HG03342 (cell line): ENCODE measurements around the gene CATSPERB.
"Not testable (repeated sequence)": the region's sequence is repeated elsewhere in the genome, so short reads cannot be mapped to it uniquely, and the experiment has no call there.

Source experiments
- ATAC-seq: cut with Tn5 transposase; IDR thresholded peaks from one replicate; pipeline ENCODE4 v1.9.1; 2021; ENCODE audit warnings: mild to moderate bottlenecking, moderate library complexity; ENCODE audit not compliant: unreplicated experiment

CATSPERB gene

DNA sequence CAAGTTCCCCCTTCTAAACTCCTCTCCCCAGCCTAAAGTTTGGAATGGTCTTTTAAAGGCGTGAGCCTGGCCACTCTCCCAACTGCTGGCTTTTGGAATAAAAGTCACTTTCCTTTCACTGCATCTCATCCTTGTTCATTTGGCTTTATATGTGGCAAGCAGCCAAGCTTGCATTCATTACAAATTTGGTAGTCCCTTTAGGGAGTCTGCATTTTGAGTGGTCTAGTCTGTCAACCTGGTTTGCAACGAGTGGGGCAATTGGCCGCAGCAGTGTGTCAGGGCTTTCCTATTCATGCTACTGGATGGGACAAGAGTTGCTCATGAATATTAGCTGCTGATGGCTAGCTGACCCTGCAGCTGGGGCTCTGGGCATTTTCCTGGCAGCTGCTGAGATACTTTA, 57.0 kb downstream of the CATSPERB start:
- ATAC-seq, result no peak

DNA sequence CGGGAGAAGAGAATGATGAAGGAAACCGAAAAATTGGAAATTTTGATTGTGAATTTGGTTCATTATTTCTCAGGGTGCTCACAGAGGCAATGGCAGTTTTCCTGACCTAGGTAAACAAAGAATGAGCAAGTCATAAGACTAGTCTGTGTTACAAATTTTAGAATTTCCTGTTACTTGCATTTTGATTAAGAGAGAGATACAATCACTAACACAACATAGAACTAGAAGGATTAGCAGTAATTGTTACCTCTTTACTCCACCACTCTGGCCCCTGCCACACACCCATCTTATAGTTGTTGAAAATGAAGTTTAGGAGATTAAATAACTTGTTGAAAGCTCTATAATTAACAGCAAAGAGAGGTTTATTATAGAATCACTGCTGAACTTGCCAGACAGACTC, 62.0 kb downstream of the CATSPERB start:
- ATAC-seq, result no peak

DNA sequence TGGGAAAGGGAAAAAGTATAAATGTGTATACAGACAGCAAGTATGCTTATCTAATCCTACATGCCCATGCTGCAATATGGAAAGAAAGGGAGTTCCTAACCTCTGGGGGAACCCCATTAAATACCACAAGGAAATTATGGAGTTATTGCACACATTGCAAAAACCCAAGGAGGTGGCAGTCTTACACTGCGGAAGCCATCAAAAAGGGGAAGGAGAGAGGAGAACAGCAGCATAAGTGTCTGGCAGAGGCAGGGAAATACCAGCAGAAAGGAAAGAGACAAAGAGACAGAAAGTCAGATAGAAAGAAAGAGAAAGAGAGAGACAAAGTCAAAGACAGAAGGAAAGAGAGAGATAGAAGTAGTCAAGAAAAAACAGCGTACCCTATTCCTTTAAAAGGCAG, 64.8 kb downstream of the CATSPERB start:
- not testable (repeated sequence) for ATAC-seq

DNA sequence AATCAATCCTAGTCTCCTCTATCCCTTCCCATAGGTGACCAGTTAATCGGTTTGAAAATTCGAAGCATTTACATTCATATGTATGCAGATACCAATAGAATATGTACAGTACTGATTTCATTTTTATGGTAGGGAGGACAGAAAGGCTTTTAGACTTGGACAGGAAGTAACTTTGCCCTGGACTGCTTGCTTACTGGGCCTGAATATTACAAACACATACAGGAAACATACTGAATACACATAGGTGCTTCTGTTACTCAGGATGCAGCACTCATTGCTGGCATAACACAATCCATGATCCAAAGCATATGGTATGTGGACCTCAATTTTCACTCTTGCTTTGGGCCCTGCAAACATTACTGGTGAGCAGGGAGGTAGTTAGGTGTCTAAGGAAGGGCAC, 71.1 kb downstream of the CATSPERB start:
- ATAC-seq, result no peak

DNA sequence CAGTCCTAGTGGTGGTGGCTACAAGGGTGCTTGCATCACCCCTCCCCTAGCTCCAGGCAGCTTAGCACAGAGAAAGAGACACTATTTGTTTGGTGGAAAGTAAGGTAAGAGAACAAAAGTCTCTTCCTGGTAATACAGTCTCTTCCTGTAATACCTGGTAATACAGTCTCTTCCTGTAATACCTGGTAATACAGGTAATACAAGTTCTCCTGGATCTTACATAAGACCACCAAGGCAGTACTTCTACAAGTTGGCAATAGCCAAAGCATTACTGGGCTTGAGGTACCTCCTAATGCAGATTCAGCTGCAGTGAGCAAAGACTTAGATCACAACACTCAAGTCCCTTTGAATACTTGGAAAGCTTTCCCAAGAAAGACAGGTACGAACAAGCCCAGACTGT, 77.0 kb downstream of the CATSPERB start:
- no peak for ATAC-seq

DNA sequence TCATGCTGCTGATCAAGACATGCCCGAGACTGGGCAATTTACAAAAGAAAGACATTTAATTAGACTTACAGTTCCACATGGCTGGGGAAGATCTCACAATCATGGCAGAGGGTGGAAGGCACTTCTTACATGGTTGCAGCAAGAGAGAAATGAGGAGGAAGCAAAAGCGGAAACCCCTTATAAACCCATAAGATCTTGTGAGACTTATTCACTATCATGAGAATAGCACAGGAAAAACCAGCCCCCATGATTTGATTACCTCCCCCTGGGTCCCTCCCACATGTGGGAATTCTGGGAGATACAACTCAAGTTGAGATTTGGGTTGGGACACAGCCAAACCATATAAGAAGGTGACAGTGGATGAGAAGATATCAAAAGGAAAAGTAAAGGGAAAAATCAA, 78.4 kb downstream of the CATSPERB start:
- no peak for ATAC-seq

DNA sequence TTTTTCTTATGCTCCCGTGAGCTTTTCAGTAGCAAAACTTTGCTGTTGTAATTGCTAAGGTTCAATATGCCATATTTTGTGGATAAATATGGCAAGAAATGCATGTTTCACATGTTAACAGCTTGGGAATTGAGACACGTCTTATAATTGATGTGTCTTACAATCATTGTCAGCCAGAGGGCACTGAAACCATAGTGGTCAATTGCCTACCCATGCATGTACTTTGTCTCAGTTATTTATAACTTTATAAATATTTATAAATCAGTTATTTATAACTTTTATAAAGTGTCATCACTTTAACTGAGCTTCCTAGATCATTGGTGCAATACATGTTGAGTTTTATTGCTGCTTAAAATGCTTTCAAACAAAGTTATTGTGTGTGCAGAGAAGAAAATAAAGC, 82.0 kb downstream of the CATSPERB start:
- no peak for ATAC-seq

DNA sequence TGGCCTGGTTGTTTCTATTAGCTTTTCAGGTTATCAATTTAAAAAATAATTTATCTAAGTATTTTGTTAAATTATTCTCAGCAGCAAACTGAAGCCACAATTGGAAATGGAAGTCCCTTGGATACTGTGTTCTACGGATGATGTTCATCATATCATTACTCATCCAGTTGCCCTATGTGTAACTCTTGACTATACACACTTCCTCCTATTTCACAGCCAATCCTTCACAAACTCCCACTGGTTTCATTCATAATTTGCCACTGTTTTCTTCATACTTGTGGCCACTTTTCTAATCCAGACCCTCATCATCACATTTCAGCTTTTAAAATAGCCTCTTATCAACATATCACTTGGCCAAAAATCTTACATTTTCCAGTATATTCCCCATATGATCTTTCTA, 84.0 kb downstream of the CATSPERB start:
- no peak for ATAC-seq

DNA sequence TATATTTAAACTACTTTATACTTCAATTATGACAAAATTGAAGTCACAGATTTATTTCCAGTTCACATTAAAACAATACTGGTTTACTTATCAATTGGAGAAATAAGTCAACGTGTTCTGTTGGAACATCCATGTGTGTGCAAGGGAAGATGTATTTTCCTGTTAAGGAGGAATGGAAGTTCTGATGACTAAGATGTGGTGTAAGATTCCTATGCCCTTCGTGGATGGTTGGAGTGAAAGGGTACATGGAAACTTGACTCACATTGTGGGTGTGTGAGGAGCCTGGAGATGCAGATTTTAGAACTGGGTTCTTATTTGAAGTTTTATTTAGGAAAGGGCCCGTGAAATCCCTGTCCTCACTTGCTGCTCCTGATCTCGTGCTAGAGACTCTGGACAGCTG, 95.3 kb downstream of the CATSPERB start:
- no peak for ATAC-seq

DNA sequence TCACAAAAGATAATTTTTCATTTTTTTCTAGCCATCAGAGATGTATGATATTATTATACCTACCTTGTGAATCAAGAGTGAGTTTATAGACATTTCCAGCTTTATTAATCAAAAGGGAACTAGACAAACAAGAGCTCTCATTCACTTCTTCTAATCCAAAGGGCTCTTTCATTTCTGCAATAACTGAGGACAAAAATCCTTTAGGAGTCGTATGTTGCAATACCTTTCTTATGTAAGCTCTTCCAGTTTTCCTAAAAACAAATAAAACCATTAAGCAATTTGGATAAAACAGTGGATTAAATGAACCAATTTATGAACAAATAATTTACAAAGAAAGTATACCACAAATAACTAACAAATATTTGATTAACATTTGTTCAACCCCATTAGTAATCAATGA, 107.1 kb downstream of the CATSPERB start:
- ATAC-seq, result no peak

DNA sequence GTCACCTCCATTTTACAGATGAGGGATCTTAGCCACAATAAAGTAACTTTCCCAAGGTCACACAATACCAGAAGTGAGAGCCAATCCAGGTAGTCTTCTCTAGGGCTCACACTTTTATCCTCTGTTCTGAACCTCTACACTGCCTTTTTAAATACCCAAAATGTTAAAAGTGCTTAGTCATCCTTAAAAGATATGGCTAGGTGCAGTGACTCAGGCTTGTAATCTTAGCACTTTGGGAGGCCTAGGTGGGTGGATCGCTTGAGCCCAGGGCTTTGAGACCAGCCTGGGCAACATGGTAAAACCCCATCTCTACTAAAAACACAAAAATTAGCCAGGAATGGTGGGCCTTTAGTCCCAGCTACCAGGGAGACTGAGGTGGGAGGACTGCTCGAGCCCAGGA, 117.7 kb downstream of the CATSPERB start:
- ATAC-seq, result no peak

DNA sequence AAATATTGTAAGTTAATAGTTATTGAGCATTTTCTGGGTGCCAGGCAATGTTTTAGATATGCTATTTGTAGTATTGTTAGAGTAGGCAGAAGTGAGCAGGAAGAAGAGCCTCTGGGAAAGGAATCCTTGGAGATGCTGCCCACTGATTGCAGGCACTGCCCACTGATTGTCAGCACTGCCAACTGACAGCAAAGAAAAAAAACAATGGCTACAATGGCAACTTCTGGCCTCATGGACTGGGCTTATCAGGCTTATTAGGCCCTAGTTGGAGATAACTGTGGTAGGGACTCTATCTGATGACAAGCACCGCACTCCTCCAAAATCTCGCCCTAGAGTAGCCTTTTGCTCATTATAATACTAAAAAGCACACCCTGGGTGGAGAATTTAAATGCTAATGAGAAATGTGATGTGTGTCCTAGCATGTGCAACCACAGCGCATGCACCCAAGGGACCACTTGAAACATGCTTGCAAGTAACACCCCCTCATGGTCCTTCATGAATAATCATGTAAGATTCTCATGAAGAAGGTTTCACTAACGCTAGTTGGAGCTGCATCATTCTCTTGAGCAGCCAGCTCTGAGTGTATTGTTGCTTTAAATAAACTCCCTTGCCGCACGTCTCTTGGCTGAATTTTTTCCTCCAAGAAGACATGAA, 118.3 kb downstream of the CATSPERB start:
- no peak for ATAC-seq

DNA sequence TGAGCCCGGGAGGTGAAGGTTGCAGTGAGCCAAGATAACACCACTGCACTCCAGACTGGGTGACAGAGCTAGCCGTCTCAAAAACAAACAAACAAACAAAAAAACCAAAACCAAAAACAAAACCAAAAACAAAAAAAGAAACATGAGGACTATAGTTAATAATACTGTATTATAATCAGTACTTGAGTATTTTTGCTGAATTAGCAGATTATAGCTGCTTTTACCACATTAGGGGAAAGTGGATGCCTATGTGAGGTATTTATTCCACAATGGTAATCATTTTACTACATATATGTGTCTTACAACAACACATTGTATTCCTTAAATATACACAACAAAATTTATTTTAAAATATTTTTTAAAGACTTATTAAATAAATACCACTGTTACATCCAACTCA, 120.4 kb downstream of the CATSPERB start:
- no peak for ATAC-seq

DNA sequence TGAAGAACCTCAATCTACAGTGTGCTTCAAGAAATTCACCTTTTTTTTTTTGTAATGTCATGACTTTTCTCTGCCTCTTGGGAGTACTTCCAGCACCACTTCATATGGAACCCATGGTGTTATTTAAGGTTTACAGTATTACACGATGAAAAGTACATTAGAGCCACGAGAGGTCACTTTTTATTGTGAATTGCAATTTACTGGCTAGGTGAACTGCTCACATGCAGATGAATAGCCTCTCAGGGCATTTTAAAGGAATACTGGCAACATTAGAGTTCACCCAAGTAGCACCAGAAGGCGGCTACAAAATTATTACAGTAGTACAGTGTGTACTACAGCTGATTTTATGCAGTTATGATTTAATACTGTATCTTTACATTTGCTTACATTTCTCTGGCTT, 122.7 kb downstream of the CATSPERB start:
- ATAC-seq, result no peak

DNA sequence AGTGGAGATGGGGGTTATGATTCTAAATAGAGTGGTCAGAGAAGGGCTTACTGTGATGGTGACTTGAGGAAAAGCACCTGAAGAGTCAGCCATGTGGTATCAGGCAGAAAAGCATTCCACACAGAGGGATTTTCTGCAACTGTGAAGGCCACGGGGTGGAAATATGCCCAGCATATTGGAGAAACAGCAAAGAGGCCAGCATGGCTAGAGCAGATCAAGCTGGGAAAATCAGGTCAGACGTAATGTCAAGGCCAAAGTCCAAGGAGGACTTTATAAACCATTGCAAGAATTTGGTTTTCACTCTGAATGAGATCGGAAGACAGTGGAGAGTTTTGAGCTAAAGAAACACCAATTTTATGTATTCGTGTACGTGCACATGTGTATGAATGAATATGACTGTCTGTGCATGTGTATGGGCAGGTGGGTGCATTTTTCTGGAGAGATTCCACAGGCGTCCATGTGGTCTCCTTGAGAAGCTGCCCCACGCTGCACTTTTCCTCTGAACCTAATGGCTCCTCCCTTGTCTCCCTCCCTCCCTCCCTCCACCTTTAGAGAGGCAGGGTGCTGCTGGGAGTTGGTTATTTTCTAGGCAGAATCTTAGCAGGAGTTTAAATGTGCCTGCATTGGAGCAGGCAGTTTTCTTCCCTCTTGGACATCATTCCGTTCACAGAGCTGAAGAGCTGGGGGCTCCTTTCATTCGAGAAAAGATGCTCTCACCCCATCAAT, 124.4 kb downstream of the CATSPERB start:
- no peak for ATAC-seq

DNA sequence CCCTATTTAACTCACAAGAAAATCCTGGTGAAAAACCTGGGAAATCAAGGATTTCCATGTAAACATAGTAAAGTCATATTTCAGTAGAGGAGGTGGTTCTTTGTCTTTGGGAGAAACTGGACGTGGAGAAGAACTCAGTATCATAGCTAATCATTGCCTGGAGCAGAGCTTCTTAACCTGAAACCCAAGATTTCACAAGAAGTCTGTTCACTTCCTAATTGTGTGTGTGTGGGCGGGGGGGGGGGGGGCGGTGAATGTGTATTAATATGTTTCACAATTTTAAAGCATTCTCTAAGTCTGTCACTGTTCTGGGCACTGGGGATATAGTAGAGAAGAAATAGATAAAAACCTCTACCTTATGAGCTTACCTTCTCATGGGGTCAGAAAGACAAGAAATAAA, 125.0 kb downstream of the CATSPERB start:
- ATAC-seq, result no peak

DNA sequence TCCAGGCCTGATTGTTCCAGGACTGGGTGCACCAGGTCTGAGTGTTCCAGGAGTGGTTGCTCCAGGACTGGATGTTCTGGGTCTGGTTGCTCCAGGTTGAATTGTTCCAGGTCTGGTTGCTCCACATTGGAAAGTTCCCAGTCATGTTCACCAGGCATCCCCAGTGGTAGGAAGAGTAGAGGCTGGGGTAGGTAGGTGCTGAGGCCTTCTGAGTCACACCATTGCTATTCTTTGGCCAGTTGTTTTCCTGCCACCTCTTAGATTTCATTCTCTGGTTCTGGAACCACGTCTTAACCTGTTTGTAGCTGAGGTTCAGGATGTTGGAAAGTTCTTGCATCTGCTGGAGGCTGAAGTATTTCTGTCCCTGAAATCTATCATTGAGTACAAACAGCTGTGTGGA, 127.3 kb downstream of the CATSPERB start:
- ATAC-seq, result not testable (repeated sequence)

DNA sequence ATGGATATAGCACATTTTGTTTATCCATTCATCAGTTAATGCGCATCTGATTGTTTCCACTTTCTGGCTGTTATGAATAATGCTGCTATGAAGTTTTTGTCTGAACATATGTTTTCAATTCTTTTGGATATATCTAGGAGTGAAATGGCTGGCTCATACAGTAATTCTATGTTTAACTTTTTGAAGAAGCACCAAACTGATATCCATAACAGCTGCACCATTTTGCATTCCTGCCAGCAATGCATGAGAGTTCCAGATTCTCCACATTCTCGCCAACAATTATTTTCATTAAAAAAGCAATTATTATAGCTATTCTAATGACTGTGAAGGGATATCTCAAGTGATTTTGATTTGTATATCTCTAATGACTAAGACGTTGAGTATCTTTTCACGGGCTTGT, 131.9 kb downstream of the CATSPERB start:
- ATAC-seq, result no peak

DNA sequence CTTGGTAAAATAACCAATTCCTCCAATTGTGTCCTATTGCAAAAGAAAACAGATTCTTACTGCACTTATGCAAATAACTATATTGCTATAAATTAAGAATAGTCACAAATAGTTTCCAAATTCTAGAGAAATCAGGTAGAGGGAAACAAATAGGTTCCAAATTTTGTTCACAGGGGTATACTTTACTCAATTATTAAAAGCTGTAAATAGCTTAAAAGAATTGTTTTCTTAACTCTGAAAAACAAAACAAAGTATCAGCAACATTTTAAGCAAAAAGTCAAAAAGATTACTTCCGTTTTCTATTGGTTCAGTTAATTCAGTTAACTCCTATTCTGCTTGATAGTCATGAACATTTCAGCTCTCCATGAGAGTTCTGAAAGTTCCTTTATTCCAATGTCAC, 136.2 kb downstream of the CATSPERB start:
- no peak for ATAC-seq

DNA sequence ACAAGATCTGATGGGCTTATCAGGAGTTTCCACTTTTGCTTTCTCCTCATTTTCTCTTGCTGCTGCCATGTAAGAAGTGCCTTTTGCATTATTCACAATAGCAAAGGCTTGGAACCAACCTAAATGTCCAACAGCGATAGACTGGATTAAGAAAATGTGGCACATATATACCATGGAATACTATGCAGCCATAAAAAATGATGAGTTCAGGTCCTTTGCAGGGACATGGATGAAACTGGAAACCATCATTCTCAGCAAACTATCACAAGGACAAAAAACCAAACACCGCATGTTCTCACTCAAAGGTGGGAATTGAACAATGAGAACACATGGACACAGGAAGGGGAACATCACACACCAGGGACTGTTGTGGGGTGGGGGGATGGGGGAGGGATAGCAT, 137.9 kb downstream of the CATSPERB start:
- ATAC-seq, result not testable (repeated sequence)

DNA sequence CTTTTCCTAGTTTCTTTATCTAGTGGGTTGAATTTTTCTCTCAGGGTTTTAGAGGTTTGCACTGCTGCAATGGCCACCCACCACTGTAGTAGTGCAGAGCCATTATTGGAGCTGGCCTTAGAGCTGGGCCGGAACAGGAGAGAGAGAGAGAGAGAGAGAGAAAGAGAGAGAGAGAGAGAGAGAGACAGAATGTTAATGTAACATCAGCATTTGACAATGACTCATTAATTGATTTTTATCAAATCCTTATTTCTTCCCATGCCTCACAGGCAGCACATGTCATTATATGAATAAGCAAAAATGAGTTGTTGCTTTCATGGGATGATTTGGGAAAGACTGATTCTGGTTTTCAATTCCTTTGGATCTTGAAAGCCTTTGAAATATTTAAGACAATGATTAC, 145.5 kb downstream of the CATSPERB start:
- no peak for ATAC-seq

DNA sequence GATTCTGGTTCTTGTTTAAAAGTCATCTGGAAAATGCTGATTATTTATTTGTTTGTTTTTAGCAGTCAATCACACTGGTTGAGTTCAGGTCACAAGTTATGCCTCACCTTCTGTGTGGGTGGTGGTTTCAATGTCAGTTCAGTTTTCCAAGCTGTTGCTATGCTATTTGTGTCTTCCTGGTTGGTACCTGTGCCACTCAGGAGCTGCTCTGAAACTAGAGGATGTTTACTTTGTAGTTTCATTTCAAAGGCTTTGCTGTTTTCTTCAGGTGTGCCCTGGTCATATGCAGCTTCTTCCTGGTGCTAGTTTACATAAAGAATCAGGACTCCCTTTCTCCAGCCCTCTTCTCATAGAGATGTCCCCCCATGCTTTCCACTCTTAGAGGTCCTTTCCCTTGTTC, 146.0 kb downstream of the CATSPERB start:
- ATAC-seq, result no peak

DNA sequence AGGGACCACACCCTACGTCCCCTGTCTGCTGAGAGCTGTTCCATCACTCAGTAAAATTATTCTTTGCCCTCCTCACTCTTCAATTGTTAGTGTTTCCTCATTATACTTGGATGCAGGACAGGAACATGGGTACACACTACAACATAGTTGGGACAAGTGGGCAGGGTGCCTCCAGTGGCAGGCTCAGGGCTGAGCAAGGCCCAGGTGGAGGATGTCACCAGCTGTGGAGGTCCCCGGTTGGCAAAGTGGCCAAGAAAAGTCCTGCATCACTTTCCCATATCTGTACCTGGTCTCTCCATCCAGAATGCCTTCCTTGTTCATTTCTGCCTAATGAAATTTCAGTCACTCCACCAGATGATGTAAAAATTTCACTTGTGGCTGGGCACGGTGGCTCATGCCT, 149.1 kb downstream of the CATSPERB start:
- ATAC-seq, result no peak
